ENCODE data around the gene FHIT.

- TF ChIP-seq EP300 (IDR thresholded peaks at IDR 0.05): no peak
- no peak for TF ChIP-seq POLR2A (IDR thresholded peaks at IDR 0.05; ENCODE audit: low read depth)
Measured at GRCh38 chr3:59937201-59937600, 1314.1 kb downstream of the FHIT start.

Measured in esophagus muscularis mucosa (tissue), 2 donors.